CD1c-positive myeloid dendritic cell (primary cell): ENCODE data around the gene DESI2.
"Not testable (repeated sequence)": the region's sequence is repeated elsewhere in the genome, so short reads cannot be mapped to it uniquely, and the experiment has no call there.

Experiments used
- DNase-seq: peaks from one replicate; pipeline ENCODE4 v3.0.0-alpha.2; 2016; ENCODE audit errors: extremely low spot score

Gene DESI2

DNA sequence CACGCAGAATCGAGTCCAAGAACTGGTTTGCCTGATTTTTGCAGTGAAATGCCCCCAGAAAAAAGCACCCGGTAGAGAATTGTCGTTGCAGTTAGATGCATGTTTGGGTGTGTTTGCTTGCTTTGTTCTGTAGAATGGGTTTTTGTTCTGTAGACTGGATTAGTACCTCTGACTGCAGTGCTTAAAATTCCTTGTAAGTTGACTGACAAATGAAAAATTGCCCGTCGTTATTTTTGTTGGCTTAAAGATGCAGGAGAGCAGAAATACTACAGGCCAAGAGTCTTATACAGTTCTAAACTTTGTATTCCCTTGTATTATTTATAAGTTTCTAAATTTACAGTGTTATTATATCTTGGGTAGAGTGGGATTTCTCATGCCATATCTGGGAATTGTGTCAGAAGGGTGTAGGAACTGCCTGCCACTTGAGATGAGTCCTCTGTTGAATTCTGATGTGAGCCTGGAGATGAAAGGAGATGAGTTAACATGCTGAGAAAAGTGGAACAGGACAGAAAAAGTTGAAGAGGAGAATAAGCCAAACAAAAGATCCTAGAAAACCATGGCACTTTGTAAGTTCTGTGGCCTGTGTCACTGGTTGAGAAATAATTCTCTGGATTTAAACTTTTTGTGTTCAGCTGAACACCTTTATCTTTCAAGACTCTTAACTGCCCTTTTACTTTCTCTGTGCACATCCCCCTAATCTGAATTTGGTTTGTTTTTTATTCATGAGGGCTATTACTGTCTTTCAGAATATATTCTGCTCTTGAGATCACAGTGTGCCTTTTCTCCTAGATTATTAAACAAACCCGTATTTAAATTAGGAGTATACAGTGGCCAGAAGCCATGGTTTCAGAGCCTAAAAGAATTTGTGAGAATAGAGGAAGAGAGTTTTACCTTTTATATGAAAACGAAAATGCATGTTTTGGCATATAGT is 1.4 kb downstream of the DESI2 start:
- DNase-seq, result no peak

- no peak for DNase-seq
Measured at GRCh38 chr1:244655186-244655585, 2.3 kb downstream of the DESI2 start.

- no peak for DNase-seq
Measured at GRCh38 chr1:244657421-244657820, 4.5 kb downstream of the DESI2 start.

- DNase-seq, result no peak
Measured at GRCh38 chr1:244659694-244660093, 6.8 kb downstream of the DESI2 start.

DNA sequence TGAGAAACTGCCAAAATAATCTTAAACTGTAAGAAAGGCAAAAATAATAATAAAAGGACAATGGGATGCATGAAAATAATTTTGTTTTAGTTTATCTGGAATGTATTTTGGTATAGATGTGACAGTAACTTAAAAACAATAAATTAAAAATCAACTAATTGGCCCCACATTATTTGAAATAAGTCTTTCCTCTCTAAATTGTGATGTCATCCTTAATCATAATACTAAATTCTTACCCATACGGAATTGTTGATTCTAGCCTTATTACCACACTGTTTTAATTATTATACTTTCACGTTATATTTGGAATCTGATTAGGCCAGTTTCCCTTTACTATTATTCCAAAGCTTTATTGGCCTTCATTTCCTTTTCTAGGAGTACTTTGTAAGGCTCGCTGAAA is 7.7 kb downstream of the DESI2 start:
- no peak for DNase-seq

DNA sequence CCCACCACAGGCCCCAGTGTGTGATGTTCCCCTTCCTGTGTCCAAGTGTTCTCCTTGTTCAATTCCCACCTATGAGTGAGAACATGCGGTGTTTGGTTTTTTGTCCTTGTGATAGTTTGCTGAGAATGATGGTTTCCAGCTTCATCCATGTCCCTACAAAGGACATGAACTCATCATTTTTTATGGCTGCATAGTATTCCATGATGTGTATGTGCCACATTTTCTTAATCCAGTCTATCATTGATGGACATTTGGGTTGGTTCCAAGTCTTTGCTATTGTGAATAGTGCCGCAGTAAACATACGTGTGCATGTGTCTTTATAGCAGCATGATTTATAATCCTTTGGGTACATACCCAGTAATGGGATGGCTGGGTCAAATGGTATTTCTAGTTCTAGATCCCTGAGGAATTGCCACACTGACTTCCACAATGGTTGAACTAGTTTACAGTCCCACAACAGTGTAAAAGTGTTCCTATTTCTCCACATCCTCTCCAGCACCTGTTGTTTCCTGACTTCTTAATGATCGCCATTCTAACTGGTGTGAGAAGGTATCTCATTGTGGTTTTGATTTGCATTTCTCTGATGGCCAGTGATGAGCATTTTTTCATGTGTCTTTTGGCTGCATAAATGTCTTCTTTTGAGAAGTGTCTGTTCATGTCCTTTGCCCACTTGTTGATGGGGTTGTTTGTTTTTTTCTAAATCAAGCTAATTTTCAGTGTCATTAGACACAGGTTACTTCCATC is 8.8 kb downstream of the DESI2 start:
- DNase-seq, result not testable (repeated sequence)

- DNase-seq, result no peak
Measured at GRCh38 chr1:244662599-244662998, 9.7 kb downstream of the DESI2 start.

- no peak for DNase-seq
Measured at GRCh38 chr1:244664353-244664752, 11.4 kb downstream of the DESI2 start.

DNA sequence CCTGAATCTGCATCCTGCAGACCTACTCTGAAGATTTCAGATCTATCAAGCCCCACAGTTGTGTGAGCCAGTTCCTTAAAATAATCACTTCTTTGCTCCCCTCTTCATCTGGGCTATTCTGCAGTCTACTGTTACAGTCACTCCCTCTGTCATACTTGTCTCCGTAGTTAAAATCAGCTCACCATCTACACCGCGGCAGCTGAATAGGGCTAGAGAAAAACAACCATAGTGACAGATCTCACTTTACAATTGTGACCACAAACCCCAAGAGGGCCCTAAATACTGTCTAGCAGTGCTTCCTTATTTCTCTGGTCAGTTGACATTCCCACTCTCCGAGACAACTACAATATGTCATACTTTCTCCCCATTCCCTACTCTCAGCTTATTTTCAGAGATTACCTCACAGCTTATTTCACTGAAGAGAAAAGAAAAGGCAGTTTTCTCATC is 12.9 kb downstream of the DESI2 start:
- peak; percentile 42 for DNase-seq

DNA sequence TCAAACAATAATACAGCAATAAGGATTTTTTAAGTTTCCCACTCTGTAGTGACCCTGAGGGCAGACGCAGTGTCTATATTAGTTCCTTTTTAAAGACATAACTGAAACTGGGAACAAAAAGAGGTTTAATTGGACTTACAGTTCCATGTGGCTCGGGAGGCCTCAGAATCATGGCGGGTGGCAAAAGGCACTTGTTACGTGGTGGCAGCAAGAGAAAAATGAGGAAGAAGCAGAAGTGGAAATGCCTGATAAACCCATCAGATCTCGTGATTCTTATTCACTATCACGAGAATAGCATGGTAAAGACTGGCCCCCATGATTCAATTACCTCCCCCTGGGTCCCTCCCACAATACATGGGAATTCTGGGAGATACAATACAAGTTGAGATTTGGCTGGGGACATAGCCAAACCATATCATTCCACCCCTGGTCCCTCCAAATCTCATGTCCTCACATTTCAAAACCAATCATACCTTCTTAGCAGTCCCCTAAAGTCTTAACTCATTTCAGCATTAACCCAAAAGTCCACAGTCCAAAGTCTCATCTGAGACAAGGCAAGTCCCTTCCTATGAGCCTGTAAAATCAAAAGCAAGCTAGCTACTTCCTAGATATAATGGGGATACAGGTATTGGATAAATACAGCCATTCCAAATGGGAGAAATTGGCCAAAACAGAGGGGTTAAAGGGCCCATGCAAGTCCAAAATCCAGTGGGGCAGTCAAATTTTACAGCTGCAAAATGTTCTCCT is 13.9 kb downstream of the DESI2 start:
- DNase-seq, result peak; percentile 60

DNA sequence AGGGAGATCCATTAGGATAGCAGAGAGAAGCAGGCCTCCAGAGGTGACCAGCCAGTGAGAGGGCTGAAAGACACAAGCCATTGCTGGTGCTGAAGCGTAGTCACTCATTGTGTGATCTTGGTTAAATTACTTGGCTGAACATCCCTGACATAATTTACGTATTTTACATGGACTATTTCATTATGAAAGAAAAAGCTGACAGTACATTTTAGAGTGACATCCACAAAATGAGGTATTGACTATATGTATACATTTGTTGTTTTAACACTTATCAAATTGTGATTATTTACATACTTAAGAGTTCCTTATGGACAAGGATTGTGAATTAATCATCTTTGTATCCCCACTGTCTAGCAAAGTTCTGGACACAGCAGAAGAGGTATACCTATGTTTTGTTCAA is 14.9 kb downstream of the DESI2 start:
- no peak for DNase-seq

DNA sequence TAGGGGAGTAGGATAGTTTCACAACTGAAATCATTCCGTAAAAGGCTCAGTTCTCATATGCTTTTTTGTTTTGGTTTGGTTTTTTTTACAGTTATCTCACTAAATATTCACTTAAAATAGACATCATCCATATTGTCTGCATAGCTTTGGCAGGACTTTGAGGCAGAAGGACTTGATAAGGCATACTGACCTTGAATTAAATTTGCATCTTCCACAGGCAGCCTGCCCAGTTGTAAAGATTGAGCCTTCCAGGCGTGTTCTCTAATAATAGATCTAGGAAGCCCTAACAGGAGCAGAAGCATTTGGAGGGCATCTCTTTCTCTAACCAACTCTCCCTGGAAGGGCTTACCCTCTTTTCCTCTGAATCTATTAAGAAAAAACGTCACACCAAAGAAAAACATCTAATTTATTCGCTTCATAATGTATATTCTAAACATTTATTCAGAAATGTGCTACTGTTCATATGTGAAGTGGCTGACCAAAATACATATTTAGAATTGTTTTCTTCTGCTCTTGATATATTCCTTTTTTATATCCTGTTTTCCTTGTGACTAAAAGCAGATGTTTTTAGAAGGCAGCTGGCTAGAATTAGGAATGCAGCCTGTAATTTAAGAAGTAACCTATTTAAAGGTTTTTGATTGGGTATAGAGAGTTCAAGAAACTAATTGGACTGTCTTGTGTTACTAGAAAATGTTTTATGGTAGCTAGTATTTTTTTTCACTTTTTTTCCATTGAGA is 20.2 kb downstream of the DESI2 start:
- DNase-seq, result no peak

DNA sequence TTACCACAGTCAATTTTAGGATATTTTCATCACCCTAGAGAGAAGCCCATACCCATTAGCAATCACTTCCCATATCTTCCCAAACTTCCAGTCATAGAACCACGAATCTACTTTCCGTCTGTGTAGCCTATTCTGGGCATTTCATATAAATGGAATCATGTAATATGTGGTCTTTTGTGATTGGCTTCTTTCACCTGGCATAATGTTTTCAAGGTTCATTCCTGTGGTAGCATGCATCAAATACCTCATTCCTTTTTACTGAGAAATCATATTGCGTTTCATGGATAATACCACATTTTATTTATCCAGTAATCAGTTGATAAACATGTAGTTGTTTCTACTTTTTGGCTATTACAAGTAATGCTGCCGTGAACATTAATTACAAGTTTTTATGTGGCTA is 21.5 kb downstream of the DESI2 start:
- no peak for DNase-seq

DNA sequence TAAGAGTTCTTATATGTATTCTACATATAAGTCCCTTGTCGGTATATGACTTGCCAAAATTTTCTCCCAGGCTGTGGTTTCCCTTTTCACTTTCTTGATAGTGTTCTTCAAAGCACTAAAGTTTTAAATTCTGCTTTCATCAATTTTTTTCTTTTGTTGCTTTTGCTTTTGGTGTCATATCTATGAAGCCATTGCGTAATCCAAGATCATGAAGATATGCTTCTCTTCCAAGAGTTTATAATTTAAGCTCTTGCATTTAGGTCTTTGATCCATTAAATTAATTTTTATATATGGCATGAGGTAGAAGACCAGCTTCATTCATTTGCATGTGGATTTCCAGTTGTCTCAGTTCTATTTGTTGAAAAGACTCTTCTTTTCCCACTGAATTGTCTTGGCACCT is 22.2 kb downstream of the DESI2 start:
- no peak for DNase-seq

GRCh38 chr1:244678697-244679096 is 25.8 kb downstream of the DESI2 start:
- no peak for DNase-seq

DNA sequence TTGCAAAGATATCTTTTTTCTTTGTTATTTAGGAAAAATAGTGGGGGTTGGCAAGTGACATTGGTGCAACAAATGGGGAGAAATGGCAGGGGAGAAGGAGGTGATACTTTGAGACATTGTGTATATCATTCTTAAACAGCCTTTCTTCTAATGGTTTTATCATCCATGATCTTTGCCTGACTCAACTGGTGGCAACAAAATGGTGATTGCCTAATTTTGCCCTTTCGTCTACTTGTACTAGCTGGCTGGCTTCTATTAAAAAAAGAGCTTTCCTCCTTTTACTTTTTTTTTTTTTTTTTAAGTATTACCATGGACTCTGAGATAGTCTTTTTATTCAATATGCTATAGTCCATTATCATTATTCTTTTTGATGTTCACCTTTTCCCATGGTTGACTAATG is 27.7 kb downstream of the DESI2 start:
- DNase-seq, result no peak

DNA sequence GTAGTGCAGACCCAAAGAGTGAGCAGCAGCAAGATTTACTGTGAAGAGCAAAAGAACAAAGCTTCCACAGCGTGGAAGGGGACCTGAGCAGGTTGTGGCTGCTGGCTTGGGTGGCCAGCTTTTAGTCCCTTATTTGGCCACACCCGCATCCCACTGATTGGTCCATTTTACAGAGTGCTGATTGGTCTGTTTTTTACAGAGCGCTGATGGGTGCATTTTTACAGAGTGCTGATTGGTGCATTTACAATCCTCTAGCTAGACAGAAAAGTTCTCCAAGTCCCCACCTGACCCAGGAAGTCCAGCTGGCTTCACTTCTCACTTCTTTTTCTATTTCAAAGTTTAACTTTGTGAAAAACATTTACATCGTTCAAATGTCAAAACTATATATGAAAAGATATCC is 29.2 kb downstream of the DESI2 start:
- not testable (repeated sequence) for DNase-seq

- no peak for DNase-seq
Measured at GRCh38 chr1:244695937-244696336, 43.0 kb downstream of the DESI2 start.

GRCh38 chr1:244699741-244700140 is 46.8 kb downstream of the DESI2 start:
- DNase-seq, result no peak

GRCh38 chr1:244700808-244701207 is 47.9 kb downstream of the DESI2 start:
- DNase-seq, result no peak

DNA sequence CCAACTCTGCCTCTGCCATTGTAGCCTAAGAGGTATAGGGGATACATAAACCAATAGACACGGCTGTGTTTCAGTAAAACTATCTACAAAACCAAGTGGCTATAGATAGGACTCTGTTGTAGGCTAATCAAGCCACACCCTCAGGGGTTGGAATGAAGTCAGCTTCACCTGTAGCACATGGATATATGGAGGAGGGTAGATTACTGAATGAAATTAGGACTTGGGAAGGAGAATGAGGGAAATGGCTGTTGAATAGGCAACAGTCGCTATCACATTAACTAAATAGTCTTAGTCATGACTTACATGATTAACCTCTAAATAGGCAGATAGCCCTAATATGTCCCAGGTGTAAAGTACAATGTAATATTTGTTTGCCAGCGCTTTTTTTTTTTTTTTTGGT is 49.7 kb downstream of the DESI2 start:
- no peak for DNase-seq

DNA sequence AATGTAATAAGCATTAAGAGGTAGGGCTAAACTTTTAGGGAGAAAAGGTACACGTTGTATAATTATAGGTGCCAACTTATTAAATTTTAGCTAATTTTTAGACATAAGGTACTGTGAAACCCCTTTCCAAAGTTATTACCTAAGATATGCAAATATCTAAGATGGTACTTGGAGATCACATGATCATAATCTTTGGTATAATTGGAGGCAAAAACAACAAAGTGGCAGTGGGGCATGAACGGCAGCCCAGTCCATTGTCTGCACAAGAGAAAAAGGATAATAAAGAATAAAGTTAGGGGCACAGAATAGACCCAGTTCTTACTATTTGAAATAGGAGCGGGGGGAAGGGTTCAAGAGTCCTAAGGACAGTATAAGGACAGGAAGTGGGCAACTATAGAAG is 51.2 kb downstream of the DESI2 start:
- no peak for DNase-seq
